H1 (cell line): ENCODE data around the gene COL11A2. TPM values are rescaled to one million over a fixed set of nuclear protein-coding genes. Genes with fewer than 3 reads are reported as not detected.
A peak's percentile ranks its signal among the peaks of the same experiment; 100 is the strongest.

Experiments used
- CTCF ChIA-PET: fragments of 300-600 bp; sonication (Branson Sonifier 250); formaldehyde crosslinking; loops from one replicate; lab custom pipeline; 2021; ENCODE audit not compliant: partially characterized antibody; lab: Charles Lee
- POLR2A ChIA-PET: fragments of 300-600 bp; sonication (Branson Sonifier 250); formaldehyde crosslinking; loops from one replicate; lab custom pipeline; 2021; ENCODE audit warnings: inconsistent platforms; ENCODE audit not compliant: partially characterized antibody; lab: Charles Lee
- DNase-seq, 2 experiments: peaks; one replicate each; pipeline versions ENCODE4 v3.0.0 to v3.0.0-alpha.2; 2010 to 2022; ENCODE audit warnings: low spot score in 2 of 2, low read depth in 1 of 2, mixed read lengths in 1 of 2
- FAIRE-seq: peaks from 2 replicates; lab custom pipeline; 2011; peaks lifted over from hg19 to GRCh38; lab: Jason Lieb, UNC
- H2AFZ ChIP-seq: 2 replicates; pipeline ENCODE4 v1.8.1; 2012; ENCODE audit warnings: low read length, inconsistent platforms
- H2AK5ac ChIP-seq: 2 replicates; pipeline ENCODE4 v1.6.1; 2013; ENCODE audit warnings: low read depth, low read length
- H2BK120ac ChIP-seq: replicated peaks from 2 replicates; pipeline ENCODE3; 2013; ENCODE audit warnings: low read depth, low read length, inconsistent platforms
- H2BK12ac ChIP-seq: 2 replicates; pipeline ENCODE4 v1.6.1; 2013; ENCODE audit warnings: low read depth, low read length
- H2BK15ac ChIP-seq: 2 replicates; pipeline ENCODE4 v1.6.1; 2013; ENCODE audit warnings: low read length
- H2BK20ac ChIP-seq: 2 replicates; pipeline ENCODE4 v1.6.1; 2013; ENCODE audit warnings: low read length
- H2BK5ac ChIP-seq: 2 replicates; pipeline ENCODE4 v1.6.1; 2013; ENCODE audit warnings: low read depth, low read length
- H3K14ac ChIP-seq: 2 replicates; pipeline ENCODE4 v1.6.1; 2013; ENCODE audit warnings: inconsistent platforms; ENCODE audit not compliant: insufficient read length
- H3K18ac ChIP-seq: 2 replicates; pipeline ENCODE4 v1.6.1; 2013; ENCODE audit warnings: low read length; ENCODE audit errors: extremely low read depth
- H3K23ac ChIP-seq: 2 replicates; pipeline ENCODE4 v1.6.1; 2013; ENCODE audit warnings: inconsistent platforms; ENCODE audit not compliant: insufficient read length
- H3K23me2 ChIP-seq: 2 replicates; pipeline ENCODE4 v1.6.1; 2013; ENCODE audit warnings: low read depth, low read length
- H3K27ac ChIP-seq: 2 replicates; pipeline ENCODE4 v1.6.1; 2011; ENCODE audit warnings: low read depth, low read length, inconsistent platforms
- H3K27me3 ChIP-seq, 4 experiments: replicated peaks in 1 of 4; 1 replicate in 1 of 4; 2 replicates in 3 of 4; pipeline versions ENCODE4 v1.6.1 to v1.8.1; 2011 to 2013; ENCODE audit warnings: low read length in 3 of 4, mild to moderate bottlenecking in 3 of 4, inconsistent platforms in 2 of 4, mixed read lengths in 2 of 4, moderate library complexity in 1 of 4; ENCODE audit not compliant: control insufficient read depth in 3 of 4, insufficient read depth in 3 of 4; ENCODE audit errors: extremely low read depth in 1 of 4
- H3K36me3 ChIP-seq, 4 experiments: 2 replicates each; pipeline versions ENCODE4 v1.6.1 to v1.8.1; 2011 to 2013; ENCODE audit warnings: mild to moderate bottlenecking in 4 of 4, low read length in 3 of 4, moderate library complexity in 2 of 4, control low read depth in 1 of 4, inconsistent platforms in 1 of 4; ENCODE audit not compliant: insufficient read depth in 4 of 4, control insufficient read depth in 2 of 4
- H3K4ac ChIP-seq: replicated peaks from 2 replicates; pipeline ENCODE3; 2013; ENCODE audit warnings: low read length, low read depth, mixed read lengths, inconsistent platforms; ENCODE audit not compliant: insufficient read length
- H3K4me1 ChIP-seq, 4 experiments: replicated peaks in 1 of 4; 1 replicate in 1 of 4; 2 replicates in 3 of 4; pipeline versions ENCODE4 v1.6.1 to v1.8.1; 2011 to 2013; ENCODE audit warnings: low read length in 3 of 4, inconsistent platforms in 2 of 4, mixed read lengths in 1 of 4; ENCODE audit not compliant: insufficient read depth in 4 of 4, control insufficient read depth in 3 of 4
- H3K4me2 ChIP-seq, 2 experiments: 2 replicates each; pipeline versions ENCODE4 v1.6.1 to v1.8.1; 2011 to 2013; ENCODE audit warnings: low read depth in 2 of 2, low read length in 2 of 2, control low read depth in 1 of 2, inconsistent platforms in 1 of 2, mild to moderate bottlenecking in 1 of 2; ENCODE audit not compliant: insufficient read depth in 1 of 2
- H3K4me3 ChIP-seq, 4 experiments: fragments of 200-600, 300-600 bp in 1 of 4; sonication (generic), shearing (Covaris generic), sonication (Bioruptor Twin) in 1 of 4; 2 replicates each; pipeline versions ENCODE4 v1.5.1 to v1.8.1; 2011 to 2016; ENCODE audit warnings: low read length in 4 of 4, low read depth in 3 of 4, control low read depth in 2 of 4, inconsistent platforms in 2 of 4, mild to moderate bottlenecking in 2 of 4, mixed read lengths in 1 of 4, moderate library complexity in 1 of 4; ENCODE audit not compliant: insufficient read depth in 2 of 4; ENCODE audit errors: extremely low read depth in 1 of 4
- H3K56ac ChIP-seq: replicated peaks from 2 replicates; pipeline ENCODE3; 2013; ENCODE audit warnings: low read depth, mild to moderate bottlenecking, mixed read lengths, low read length, inconsistent platforms; ENCODE audit not compliant: insufficient read length
- H3K79me1 ChIP-seq: 2 replicates; pipeline ENCODE4 v1.6.1; 2013; ENCODE audit warnings: low read depth, low read length, control low read depth
- H3K79me2 ChIP-seq, 2 experiments: 2 replicates each; pipeline versions ENCODE4 v1.6.1 to v1.8.1; 2012 to 2013; ENCODE audit warnings: low read length in 2 of 2, mild to moderate bottlenecking in 2 of 2, inconsistent platforms in 1 of 2; ENCODE audit not compliant: insufficient read depth in 2 of 2, control insufficient read depth in 1 of 2
- H3K9ac ChIP-seq, 4 experiments: replicated peaks in 1 of 4; 1 replicate in 1 of 4; 2 replicates in 3 of 4; pipeline versions ENCODE4 v1.6.1 to v1.8.1; 2011 to 2013; ENCODE audit warnings: low read depth in 3 of 4, low read length in 3 of 4, control low read depth in 2 of 4, mild to moderate bottlenecking in 2 of 4, moderate library complexity in 2 of 4, inconsistent platforms in 1 of 4; ENCODE audit errors: extremely low read depth in 1 of 4
- H3K9me3 ChIP-seq, 2 experiments: 2 replicates each; pipeline versions ENCODE4 v1.6.1 to v1.8.1; 2012 to 2013; ENCODE audit warnings: mild to moderate bottlenecking in 2 of 2, moderate library complexity in 2 of 2, control low read depth in 1 of 2, inconsistent platforms in 1 of 2, low read depth in 1 of 2, low read length in 1 of 2, mixed read lengths in 1 of 2; ENCODE audit not compliant: insufficient read depth in 2 of 2
- H4K20me1 ChIP-seq, 2 experiments: replicated peaks in 1 of 2; 2 replicates each; pipeline versions ENCODE3 to v1.8.1; 2011 to 2013; ENCODE audit warnings: inconsistent platforms in 2 of 2, low read length in 2 of 2, mild to moderate bottlenecking in 1 of 2; ENCODE audit not compliant: insufficient read depth in 2 of 2, control insufficient read depth in 1 of 2
- H4K5ac ChIP-seq: 2 replicates; pipeline ENCODE4 v1.6.1; 2013; ENCODE audit warnings: low read length, low read depth, mixed read lengths, inconsistent platforms; ENCODE audit not compliant: insufficient read length
- H4K8ac ChIP-seq: 2 replicates; pipeline ENCODE4 v1.8.0; 2013; ENCODE audit warnings: mild to moderate bottlenecking, moderate library complexity, low read length, inconsistent platforms; ENCODE audit not compliant: insufficient read depth; ENCODE audit errors: extremely low read depth
- H4K91ac ChIP-seq: replicated peaks from 2 replicates; pipeline ENCODE3; 2013; ENCODE audit warnings: low read length, mixed read lengths, inconsistent platforms; ENCODE audit not compliant: insufficient read length
- JUN ChIP-seq: IDR thresholded peaks from 2 replicates; pipeline ENCODE4 v1.6.1; 2011; ENCODE audit warnings: low read depth, mild to moderate bottlenecking, improper control_type of control experiment, low read length
- KDM5A ChIP-seq: fragments of 200-600 bp; IDR thresholded peaks from 2 replicates; pipeline ENCODE4 v1.7.1; 2012; ENCODE audit warnings: mild to moderate bottlenecking, low read length, inconsistent platforms, mixed read lengths
- NRF1 ChIP-seq: IDR thresholded peaks from 2 replicates; pipeline ENCODE4 v1.6.1; 2011; ENCODE audit warnings: mild to moderate bottlenecking, low read depth, low read length, improper control_type of control experiment
- RAD21 ChIP-seq, 2 experiments: IDR thresholded peaks in 1 of 2; conservative IDR thresholded peaks in 1 of 2; 2 replicates each; pipeline ENCODE4 v1.6.1; 2011; ENCODE audit warnings: low read depth in 2 of 2, low read length in 2 of 2, improper control_type of control experiment in 1 of 2, inconsistent platforms in 1 of 2, mild to moderate bottlenecking in 1 of 2, moderate library complexity in 1 of 2
- SP2 ChIP-seq: IDR thresholded peaks from 2 replicates; pipeline ENCODE4 v1.6.1; 2012; ENCODE audit warnings: mild to moderate bottlenecking, low read length, inconsistent platforms
- TCF12 ChIP-seq: IDR thresholded peaks from 2 replicates; pipeline ENCODE4 v1.6.1; 2011; ENCODE audit warnings: low read depth, mild to moderate bottlenecking, low read length
- WGBS, 2 experiments: shearing (Covaris generic) in 1 of 2; methylation state at CpG; one replicate each; pipeline versions ENCODE4 v1.1.6 to v1.1.7; 2013 to 2015; ENCODE audit warnings: low lambda C conversion rate in 2 of 2, mixed read lengths in 2 of 2, inconsistent platforms in 1 of 2, low coverage in 1 of 2, missing lambda C conversion rate in 1 of 2; ENCODE audit not compliant: insufficient replicate concordance in 2 of 2, insufficient coverage in 1 of 2, insufficient read length in 1 of 2; ENCODE audit errors: extremely low coverage in 1 of 2, missing lambda C conversion rate in 1 of 2; 5-methylcytosine and 5-hydroxymethylcytosine counted together
- polyA plus RNA-seq, 7 experiments: library from polyadenylated mRNA; depleted of rRNA in 3 of 7; stranded (reverse) in 5 of 7; unstranded in 2 of 7; fragments of >200 nt in 5 of 7; fragments of 200-250 nt in 2 of 7; gene quantifications; 1 replicate in 5 of 7; 2 replicates in 1 of 7; 4 replicates in 1 of 7; pipeline versions ENCODE4 v1.2.1 to v1.2.3, GENCODE V29; 2011 to 2013; ENCODE audit warnings: missing spikeins in 2 of 7, mixed read lengths in 2 of 7
- total RNA-seq: library from RNA; stranded (reverse); fragmentation: NEBNext Ultra II Directional; extraction: Animal tissue kit (Norgen Biotek cat#: 25700); gene quantifications from 2 replicates; pipeline ENCODE4 v1.2.1, GENCODE V29; 2021
- TF ChIP-seq, protein P1 (sequence below), 3 experiments: IDR thresholded peaks; 1 replicate in 2 of 3; 2 replicates in 1 of 3; pipeline versions ENCODE4 v1.5.1 to v1.6.1; 2011; ENCODE audit warnings: low read length in 3 of 3, mild to moderate bottlenecking in 3 of 3, inconsistent platforms in 2 of 3, low read depth in 1 of 3, moderate library complexity in 1 of 3; ENCODE audit not compliant: insufficient read depth in 1 of 3; ENCODE audit errors: control extremely low read depth in 1 of 3

The COL11A2 gene
- total and polyA plus RNA-seq, 2 of the 8 experiments (the other 6 are each of a cell fraction or from before 2014, with no cell fraction given), result 2.8 to 3.8 TPM

DNA sequence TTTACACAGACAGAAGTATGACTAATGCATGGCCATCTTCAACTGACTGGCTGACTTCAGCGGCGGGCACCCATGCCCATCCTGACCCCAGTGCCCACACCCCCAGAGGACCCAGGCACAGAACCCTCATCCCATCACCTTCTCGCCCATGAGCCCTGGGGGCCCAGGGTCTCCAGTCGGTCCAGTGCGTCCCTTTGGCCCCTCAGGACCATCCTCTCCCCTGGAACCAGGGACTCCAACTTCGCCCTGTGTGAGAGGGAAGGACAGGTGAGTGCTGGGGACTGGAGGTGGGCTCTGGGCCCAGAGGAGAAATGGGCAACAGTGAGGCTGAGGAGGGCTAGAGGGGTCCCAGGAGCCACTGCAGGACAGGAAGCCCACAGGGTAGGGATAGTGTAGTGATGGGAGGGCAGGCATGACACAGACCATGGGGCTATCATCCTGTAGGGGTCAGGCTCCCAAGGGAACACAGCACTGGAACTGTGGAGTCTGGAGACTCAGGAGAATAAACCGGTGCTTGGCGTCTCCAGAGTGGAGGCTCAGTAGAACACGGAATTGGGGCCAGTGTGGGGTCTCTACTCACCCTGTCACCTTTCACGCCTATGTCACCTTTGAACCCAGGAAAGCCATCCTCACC is 16.7 kb downstream of the COL11A2 start:
- no peak overlapping the region for H2AFZ ChIP-seq
- no peak for DNase-seq
- H3K27me3 ChIP-seq, result no peaks in the 10 kb centered on the region
- 0 out of 2 replicates have a peak overlapping the region, but pooled peaks have one; percentile 47 for H2AK5ac ChIP-seq
- H3K4me2 ChIP-seq, result no peak overlapping the region
- no peak overlapping the region for H4K5ac ChIP-seq
- no peak overlapping the region for H4K91ac ChIP-seq
- no peak overlapping the region for H3K23ac ChIP-seq
- no peaks in the 10 kb centered on the region; a peak in 2 of 7 replicates for H3K4me1 ChIP-seq
- H4K8ac ChIP-seq, result no peak overlapping the region
- POLR2A ChIA-PET, result interaction anchor here (0.8 to 3.8 kb wide), 4 partner anchors 46 to 201 kb away, joined by 3 to 17 read pairs (median 3); no protein-coding TSS in a partner anchor
- no peaks in the 10 kb centered on the region for H3K79me1 ChIP-seq
- FAIRE-seq, result no peak
- no peak overlapping the region for H3K9ac ChIP-seq
- TF ChIP-seq JUN (no peak), SP2 (no peak), NRF1 (no peak), RAD21 (IDR thresholded peaks at IDR 0.05 in 1 of 2, conservative IDR thresholded peaks at IDR 0.05 in 1 of 2; ENCODE audit: low read depth in 2 of 2, low read length in 2 of 2) (peak in 1 of 2 experiments; percentile 2; a peak in 1 of 4 replicates), KDM5A (no peak), TCF12 (no peak)
- TF ChIP-seq, protein P1, sequence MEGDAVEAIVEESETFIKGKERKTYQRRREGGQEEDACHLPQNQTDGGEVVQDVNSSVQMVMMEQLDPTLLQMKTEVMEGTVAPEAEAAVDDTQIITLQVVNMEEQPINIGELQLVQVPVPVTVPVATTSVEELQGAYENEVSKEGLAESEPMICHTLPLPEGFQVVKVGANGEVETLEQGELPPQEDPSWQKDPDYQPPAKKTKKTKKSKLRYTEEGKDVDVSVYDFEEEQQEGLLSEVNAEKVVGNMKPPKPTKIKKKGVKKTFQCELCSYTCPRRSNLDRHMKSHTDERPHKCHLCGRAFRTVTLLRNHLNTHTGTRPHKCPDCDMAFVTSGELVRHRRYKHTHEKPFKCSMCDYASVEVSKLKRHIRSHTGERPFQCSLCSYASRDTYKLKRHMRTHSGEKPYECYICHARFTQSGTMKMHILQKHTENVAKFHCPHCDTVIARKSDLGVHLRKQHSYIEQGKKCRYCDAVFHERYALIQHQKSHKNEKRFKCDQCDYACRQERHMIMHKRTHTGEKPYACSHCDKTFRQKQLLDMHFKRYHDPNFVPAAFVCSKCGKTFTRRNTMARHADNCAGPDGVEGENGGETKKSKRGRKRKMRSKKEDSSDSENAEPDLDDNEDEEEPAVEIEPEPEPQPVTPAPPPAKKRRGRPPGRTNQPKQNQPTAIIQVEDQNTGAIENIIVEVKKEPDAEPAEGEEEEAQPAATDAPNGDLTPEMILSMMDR (IDR thresholded peaks at IDR 0.05; ENCODE audit: control extremely low read depth in 1 of 3, insufficient read depth in 1 of 3, low read depth in 1 of 3, low read length in 3 of 3), result peak in 1 of 3 experiments; percentile 40; a peak in 1 of 4 replicates
- TF ChIP-seq, all 59 proteins: peak for 2
- no peak overlapping the region for H3K4ac ChIP-seq
- H2BK15ac ChIP-seq, result no peak overlapping the region
- no peak overlapping the region for H3K27ac ChIP-seq
- CTCF ChIA-PET, result interaction anchor here (0.8 to 5.5 kb wide), 10 partner anchors 14 to 175 kb away, joined by 3 to 74 read pairs (median 12); no protein-coding TSS in a partner anchor
- H2BK5ac ChIP-seq, result no peak overlapping the region
- no peaks in the 10 kb centered on the region for H3K9me3 ChIP-seq
- H3K14ac ChIP-seq, result no peak overlapping the region
- H3K36me3 ChIP-seq, result no peaks in the 10 kb centered on the region
- H3K79me2 ChIP-seq, result no peaks in the 10 kb centered on the region; a peak in 1 of 4 replicates
- H4K20me1 ChIP-seq, result peaks cover 0 to 3% of the 10 kb centered on the region in 2 experiments
- no peak overlapping the region for H3K4me3 ChIP-seq
- H3K23me2 ChIP-seq, result no peaks in the 10 kb centered on the region
- no peak overlapping the region; the same call in 1 of the 2 replicates for H2BK12ac ChIP-seq
- H3K56ac ChIP-seq, result no peak overlapping the region
- 88% methylated on average over 10 of the region's 10 CpGs; no CpG with 5 or more reads in 1 of the 2 experiments for WGBS, 2 experiments
- H2BK120ac ChIP-seq, result no peak overlapping the region
- no peak overlapping the region for H3K18ac ChIP-seq
- no peak overlapping the region for H2BK20ac ChIP-seq
